TTC549 (cell line): Measurements from ENCODE around the gene TRAF3.
"Not testable (repeated sequence)": the region's sequence is repeated elsewhere in the genome, so short reads cannot be mapped to it uniquely, and the experiment has no call there.

ENCODE experiments used
- FAIRE-seq: peaks from 2 replicates; lab custom pipeline; 2012; peaks lifted over from hg19 to GRCh38; lab: Jason Lieb, UNC

Gene TRAF3

DNA sequence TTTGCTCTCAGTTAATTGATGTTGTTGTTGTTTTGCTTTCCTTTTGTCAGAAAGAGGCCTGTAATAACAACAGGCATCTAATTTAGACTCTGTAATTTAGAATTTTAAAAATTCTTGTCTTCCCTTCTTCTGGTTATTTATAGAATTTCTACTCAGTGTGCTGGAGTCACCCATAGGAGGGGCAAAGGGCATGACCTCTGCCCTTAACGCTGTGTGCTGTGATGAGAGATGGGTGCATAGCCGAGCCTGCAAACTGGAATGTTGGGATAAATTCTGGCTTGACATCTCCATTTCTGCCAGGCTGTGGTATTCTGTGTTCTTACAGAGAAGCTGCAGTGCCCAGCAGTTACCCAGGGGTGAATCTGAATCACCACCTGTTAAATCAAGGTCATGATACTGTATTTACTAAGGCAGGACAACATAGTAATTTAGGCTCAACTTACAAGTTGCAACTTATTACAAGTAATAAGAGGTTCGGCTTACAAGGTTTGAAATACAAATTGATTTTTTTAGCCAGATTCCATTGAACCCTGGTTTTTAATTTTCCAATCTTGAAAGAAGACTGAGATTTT is 53.3 kb downstream of the TRAF3 start:
- FAIRE-seq, result no peak

DNA sequence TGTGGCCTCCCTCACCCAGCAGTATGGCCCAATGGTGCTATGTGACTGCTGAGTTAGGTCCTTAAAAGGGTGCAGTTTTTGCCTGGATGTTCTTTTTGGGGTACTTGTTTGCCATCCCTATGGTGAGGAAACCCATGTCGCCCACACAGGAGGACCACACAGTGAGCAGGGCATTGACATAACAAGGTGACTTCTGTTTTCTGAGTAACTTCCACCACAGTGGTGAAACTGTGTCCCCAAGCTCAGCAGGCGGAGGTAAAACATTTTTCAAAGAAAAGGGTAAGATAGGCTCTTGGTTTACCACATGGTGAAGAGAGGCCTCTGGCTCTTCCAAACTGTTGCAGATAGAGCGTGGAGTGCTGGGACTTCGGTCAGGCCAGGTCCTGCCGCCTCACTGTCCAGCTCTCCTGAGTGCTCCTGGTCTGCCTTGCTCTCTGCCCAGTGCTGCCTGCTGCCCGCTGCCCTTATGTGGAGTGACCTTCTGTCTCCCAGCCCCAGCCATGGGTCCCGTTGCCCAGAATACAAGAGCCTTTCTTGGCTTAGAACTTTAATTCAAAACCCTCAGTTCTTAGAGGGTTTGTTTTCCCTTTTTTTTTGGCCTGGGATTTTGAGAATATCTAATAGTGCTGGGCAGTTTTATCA is 54.0 kb downstream of the TRAF3 start:
- FAIRE-seq, result no peak

DNA sequence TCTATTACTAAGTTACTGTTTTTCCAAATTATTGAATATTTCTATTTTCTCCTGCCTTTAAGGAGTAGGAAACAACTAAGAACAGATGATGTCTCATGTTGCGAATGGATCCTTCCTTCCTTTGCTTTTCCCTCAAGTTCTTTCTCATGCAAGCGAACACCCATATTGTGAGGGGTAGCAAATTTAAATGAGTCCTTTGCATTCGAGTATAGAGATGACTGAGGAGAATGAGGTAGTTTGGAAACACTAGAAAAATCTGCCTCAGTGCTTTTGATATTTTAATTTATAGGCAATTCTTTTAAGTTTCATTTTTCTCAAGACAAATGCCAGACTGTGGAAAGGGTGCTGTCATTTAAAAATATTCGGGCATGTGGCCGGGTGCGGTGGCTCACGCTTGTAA is 56.1 kb downstream of the TRAF3 start:
- FAIRE-seq, result no peak

DNA sequence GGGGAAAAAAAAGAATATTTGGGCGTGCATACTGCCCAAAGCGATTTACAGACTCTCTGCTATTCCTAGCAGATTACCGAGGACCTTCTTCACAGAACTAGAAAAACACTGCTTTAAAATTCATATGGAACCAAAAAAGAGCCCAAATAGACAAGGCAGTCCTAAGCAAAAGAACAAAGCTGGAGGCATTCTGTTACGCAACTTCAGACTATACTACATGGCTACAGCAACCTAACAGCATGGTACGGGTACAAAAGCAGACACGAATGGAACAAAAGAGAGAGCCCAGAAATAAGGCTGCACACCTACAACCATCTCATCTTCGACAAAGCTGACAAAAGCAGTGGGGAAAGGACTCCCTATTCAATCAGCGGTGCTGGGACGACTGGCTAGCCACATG is 56.7 kb downstream of the TRAF3 start:
- no peak for FAIRE-seq

DNA sequence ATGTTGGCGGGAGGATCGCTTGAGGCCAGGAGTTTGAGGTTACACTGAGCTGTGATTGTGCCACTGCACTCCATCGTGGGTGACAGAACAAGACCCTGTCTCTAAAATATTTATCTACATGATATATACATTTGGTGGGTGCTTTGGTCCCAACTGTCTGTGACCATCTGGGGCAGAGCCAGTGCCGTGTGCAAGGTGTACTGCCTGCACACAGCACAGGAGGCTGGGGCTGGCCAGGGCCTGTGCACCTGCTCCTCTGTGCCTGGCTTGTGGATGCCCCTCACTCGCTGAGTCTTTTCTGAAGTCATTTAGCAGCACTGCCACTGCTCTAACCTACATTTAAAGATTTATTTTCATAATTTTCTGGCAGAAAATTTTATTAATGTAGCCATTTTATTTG is 58.7 kb downstream of the TRAF3 start:
- FAIRE-seq, result no peak

DNA sequence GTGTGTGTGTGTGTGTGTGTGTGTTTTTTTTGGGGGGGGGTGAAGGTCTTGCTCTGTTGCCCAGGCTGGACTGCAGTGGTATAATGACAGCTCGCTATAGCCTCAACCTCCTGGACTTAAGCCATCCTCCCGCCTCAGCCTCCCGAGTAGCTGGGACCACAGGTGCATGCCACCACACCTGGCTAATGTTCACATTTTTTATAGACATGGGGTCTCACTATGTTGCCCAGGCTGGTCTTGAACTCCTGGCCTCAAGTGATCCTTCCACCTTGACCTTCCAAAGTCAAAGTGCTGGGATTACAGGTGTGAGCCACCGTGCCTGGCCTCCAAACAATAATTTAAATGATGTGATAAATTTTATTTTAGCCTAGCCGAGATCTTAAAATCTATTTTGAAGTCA is 59.9 kb downstream of the TRAF3 start:
- FAIRE-seq, result not testable (repeated sequence)

DNA sequence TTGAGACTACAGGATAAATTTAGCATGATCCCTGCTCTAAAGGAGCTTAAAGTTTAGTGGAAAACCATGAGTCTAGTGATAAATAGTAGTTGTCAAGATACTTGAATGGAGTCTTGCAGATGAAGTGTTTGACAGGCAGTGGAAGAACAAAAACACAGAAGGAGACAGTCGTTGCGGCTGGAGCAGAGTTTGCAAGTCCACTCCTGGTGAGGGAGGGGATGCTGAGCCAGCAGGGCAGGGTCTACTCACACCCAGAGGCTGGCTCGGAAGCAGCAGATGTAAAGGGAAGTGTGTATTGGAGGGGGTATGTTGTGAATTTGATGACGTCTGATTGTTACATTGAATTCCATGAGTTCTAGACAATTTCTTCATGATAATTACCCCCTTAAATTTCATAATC is 61.3 kb downstream of the TRAF3 start:
- no peak for FAIRE-seq

DNA sequence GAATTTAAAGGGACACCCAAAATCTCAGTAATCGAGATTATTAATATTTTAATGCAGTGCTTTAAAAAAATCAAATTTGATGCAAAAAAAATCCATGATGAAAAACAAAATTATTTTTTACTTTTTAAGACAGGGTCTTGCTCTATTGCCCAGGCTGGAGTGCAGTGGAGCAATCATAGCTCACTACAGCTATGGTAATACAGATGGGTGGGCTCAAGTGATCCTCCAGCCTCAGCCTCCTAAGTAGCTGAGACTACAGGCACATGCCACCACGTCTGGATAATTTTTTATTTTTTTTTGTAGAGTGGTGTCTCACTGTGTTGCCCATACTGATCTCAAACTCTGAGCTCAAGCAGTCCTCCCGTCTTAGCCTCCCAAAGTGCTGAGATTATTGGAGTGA is 62.9 kb downstream of the TRAF3 start:
- no peak for FAIRE-seq

DNA sequence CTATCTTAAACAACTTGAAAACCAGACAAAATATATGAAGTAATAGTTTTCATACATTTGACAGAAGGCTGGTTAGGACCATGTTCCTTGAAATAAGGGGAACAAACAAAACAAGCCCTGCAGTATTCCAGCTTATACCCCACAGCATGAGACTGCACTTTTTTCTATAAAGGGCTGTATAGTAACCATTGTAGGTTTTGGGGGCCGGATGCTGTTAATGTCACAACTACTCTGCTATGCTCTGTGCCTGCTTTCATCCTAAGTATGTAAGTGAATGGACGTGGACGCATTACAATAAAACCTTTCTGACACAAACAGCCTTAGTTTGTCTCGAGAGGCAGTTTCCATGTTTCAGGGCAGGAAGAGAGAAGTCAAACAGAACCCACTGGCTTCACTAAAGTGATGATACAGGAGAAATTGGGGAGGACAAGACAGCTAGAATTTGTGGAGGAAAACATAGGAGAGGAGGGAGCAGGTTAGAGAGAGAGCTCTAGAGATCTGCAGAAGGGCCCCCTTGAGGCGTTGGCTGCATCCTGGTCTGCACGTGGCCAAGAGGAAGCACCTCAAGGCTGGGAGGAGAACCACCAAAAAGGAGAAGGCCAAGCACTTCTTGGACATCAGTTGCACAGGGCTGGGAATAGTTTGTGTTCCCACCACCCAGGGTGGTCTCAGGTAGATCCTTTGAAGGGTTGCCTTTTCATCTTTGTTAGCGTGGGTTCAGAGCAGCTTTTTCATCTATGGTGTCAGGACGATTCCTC is 63.7 kb downstream of the TRAF3 start:
- FAIRE-seq, result no peak

DNA sequence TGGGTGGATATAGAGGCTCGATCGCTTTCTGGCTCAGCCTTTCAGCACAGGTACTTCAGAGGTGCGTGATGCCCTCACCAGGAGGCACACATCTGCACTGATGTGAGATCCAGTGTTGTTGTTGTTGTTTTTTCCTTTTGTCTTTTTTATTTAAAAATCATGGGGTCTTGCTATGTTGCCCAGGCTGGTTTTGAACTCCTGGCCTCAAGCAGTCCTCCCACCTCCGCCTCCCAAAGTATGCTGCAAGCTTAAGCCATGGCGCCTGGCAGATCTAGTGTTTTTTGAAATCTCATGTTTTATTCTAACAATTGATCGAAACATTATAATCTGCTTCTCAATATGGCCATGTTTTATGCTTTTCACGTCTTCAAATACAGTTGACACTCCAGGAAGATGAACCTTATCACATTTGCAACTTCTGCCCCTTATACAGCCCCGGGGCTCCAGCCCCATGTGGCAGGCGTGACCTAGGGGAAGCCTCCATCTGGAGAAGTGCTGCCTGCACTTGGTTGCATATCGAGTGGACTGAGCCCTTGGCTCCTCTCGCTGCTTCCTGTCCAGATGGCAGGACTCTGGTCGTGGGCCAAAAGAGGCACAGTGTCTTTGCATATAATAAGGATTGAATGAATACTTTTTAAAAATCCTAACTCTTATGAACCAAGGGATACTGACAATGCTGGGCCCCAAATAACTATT is 71.7 kb downstream of the TRAF3 start:
- FAIRE-seq, result no peak

DNA sequence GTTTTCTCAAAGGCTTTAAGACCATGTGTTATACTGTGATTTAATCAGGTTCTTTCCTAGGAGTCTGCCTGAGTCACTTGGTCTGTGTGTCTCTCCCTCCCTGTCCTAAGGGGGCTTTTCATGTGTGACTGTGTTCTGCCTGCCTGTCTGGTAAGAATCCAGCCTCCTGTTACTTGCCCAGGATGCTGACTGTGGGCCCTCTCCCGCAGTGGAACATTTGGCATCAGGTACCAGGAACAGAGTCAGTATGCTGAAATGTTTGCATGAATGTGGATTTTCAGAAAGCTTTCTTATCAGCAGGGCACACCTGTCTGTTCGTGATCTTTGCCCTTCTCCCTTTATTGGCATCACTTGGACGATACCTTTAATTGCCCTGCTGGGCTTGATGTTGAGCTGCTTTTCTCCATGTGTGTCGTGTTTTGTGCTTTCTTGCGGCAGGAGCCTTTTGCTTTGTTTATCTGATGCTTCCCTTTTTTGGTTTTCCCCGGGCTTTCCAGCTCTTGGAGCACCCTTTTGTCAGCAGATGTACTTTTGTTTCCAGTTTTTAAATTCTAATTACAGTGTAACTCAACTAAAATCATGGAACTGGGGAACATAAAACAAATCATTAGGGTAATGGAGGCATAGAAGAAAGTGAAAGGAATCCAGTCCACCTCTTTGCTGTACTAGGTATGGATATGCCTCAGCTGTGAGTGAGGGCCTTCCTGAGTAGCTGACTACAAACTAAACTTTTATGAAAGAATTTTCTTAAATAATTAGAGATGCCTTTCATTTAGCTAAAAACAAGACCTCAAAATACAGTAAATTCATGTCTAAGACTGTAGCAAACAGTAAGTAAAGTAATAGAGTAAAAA is 72.5 kb downstream of the TRAF3 start:
- FAIRE-seq, result no peak

DNA sequence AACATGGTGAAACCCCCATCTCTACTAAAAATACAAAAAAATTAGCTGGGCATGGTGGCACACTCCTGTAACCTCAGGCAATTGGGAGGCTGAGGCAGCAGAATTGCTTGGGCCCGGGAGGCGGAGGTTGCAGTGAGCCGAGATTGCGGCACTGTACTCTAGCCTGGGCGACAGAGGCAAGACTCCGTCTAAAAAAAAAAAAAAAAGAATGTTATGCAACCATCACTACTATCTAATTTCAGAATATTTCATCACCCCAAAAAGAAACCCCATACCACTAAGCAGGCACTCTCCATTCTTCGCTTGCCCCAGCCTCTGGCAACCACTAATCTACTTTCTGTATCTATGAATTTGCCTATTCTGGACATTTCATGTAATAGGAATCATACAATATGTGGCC is 76.4 kb downstream of the TRAF3 start:
- no peak for FAIRE-seq

DNA sequence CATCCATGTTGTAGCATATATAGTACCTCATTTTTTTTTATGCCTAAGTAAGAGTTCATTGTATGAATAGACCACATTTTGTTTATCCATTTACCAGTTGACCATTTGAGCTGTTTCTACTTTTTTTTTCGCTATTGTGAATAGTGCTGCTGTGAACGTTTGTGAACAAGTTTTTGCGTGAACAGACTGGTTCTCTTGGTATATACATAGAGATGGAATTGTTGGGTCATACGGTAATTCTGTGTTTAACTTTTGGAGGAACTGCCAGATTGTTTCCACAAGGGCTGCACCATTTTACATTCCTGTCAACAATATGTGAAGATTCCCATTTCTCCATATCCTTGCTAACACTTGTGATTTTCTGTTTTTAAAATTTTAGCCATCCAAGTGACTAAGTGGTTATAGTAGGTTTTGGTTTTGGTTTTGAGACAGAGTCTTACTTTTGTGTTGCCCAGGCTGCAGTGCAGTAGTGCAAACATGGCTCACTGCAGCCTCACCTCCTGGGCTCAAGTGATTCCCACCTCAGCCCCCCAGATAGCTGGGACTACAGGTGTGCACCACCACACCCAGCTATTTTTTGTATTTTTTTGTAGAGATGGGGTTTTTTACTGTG is 76.9 kb downstream of the TRAF3 start:
- no peak for FAIRE-seq

DNA sequence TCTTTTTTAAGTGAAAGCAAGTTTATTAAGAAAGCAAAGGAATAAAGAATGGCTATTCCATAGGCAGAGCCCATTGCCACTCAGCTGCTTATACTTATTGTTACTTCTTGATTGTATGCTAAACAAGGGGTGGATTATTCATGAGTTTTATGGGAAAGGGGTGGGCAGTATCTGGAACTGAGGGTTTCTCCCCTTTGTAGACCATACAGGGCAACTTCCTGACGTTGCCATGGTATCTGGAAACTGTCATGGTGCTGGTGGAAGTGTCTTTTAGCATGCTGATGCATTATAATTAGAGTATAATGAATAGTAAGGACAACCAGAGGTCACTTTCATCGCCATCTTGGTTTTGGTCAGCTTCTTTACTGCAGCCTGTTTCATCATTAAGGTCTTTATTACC is 78.9 kb downstream of the TRAF3 start:
- no peak for FAIRE-seq

DNA sequence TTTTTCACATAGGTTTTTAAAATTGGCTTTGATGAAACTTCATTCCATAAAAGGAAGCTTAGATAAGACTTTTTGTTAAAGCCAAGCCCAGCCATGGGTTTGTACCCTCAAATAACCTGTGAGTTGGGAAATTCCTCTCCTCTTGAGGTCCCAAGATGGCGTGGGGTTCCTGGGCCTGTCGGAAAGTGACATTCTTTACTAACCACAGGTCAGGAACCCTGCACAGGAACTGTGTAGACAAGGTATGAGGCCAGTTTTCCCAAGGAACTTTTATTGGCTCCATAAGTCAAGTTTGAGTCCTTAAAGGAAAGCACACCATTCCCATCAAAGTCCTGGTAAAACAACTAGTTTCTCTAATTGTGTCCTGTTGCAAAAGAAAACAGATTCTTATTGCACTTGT is 80.2 kb downstream of the TRAF3 start:
- FAIRE-seq, result no peak

DNA sequence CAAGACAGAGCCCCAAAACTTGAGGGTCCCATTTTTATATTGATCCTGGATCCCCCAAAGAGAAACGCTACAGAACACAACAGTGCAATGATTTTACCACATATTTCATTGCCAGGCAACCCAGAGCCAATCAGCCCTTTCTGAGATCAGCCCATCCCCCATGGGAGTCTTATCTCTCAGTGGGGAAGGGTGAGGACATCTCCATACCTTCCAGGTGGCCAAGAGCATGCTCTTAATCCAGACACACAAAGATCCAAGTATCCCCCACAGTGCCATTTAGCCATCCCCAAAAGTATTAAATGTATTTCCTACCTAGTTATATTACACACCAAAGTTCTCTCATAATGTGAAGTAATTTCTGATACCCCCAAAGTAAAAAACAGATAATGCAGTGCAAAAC is 82.7 kb downstream of the TRAF3 start:
- no peak for FAIRE-seq

DNA sequence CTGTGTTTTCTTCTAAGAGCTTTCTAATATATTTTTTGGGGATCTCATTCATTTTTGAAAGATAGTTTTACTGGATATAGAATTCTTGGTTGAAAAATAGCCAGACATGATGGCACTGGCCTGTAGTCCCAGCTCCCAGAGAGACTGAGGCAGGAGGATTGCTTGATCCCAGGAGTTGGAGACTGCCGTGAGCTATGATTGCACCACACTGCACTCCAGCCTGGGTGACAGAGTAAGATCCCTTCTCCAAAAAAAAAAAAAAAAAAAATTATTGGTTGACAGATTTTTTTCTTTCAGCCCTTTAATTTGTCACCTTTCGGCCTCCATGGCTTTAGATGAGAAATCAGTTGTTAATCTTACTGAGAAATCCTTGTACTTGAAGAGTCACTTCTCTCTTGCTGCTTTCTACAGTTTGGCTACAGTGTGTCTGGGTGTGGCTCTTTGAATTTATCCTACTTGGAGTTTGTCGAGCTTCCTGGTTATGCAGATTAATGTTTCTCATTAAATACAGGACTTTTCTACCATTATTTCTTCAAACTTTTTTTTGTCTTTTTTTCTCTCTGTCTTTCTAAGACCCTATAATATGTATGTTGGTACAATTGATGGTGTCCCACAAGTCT is 85.0 kb downstream of the TRAF3 start:
- no peak for FAIRE-seq

DNA sequence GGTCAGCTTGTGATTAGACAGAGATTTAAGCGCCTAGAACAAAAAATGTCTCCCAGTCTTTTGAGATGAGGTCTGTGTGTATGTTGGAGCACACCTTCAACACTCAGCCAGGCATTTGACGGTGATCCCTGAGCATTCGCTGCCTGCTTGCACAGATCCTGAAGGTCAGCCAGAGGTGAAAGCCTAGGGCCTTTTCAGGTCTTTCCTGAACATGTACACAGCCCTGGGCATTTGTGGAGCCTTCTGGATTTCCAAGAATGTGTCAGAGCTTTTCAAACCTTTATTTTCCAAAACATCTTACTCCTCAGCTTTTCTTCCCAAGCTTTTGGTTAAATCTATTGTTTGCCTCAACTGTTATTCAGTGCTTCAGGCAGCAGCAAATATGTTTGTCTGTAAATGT is 86.1 kb downstream of the TRAF3 start:
- no peak for FAIRE-seq

DNA sequence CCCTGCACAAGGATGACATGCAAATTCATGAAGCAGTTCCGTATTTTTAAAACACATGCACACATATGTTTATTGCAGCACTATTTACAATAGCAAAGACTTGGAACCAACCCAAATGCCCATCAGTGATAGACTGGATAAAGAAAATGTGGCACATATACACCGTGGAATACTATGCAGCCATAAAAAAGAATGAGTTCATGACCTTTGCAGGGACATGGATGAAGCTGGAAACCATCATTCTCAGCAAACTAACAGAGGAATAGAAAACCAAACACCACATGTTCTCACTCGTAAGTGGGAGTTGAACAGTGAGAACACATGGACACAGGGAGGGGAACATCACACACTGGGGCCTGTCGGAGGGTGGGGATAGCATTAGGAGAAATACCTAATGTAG is 88.7 kb downstream of the TRAF3 start:
- not testable (repeated sequence) for FAIRE-seq

DNA sequence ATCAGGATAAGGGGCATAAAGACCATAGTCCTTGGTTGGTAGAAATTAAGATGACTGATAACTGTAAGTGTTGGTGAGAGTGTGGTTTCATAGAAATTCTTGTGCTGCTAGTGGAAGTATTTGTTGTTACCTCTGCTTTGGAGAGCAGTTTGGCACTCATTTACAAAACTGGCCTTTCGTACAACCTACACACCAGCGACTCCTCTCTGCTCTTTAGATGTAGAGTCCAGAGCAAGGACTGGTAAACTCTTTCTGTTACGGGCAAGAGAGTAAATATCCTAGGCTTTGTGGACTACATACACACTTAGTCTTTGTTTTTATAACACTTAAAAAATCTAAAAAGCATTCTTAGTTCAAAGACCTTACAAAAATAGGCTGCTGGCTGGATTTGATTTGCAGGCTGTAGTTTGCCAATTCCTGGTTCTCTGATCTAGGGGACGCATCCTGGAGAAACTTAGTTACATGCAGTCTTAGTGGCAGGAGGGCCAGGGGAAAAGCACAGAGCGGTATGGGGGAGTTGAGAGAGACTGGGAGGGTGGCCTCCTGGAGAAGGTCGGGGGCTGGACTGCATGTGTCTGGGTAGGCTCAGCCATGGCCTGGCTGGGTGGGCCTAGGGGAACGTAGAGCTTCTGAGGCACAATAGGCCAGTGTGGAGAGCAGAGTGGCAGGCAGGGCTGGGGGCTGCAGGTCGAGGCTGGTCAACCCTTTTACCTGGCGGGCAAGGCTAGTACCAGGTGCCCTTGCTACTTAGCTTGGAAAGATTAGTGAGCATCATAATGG is 89.9 kb downstream of the TRAF3 start:
- FAIRE-seq, result no peak
